Spleen (tissue), 11 donors: ENCODE results near the gene SBDS. TPM values are rescaled to one million over a fixed set of nuclear protein-coding genes. Genes with fewer than 3 reads are reported as not detected.
A peak's percentile ranks its signal among the peaks of the same experiment; 100 is the strongest.

Experiments
- DNase-seq: peaks from one replicate; pipeline ENCODE4 v3.0.0-alpha.2; 2020
- H3K27ac ChIP-seq, 8 donors: fragments of 200-600 bp; sonication (generic) in 7 of 8; 1 replicate in 4 of 8; 2 replicates in 4 of 8; pipeline versions ENCODE4 v1.5.0 to v1.8.0; 2016 to 2021; ENCODE audit warnings: inconsistent platforms in 4 of 8, mild to moderate bottlenecking in 4 of 8, moderate library complexity in 1 of 8
- H3K27me3 ChIP-seq, 7 donors: fragments of 200-600 bp; sonication (generic) in 6 of 7; replicated peaks in 1 of 7; 1 replicate in 4 of 7; 2 replicates in 3 of 7; pipeline versions ENCODE4 v1.5.0 to v1.8.0; 2016 to 2021; ENCODE audit warnings: inconsistent platforms in 3 of 7, mild to moderate bottlenecking in 1 of 7
- H3K36me3 ChIP-seq, 6 donors: fragments of 200-600 bp; sonication (generic) in 5 of 6; 1 replicate in 4 of 6; 2 replicates in 2 of 6; pipeline versions ENCODE4 v1.5.0 to v1.8.0; 2016 to 2021; ENCODE audit warnings: inconsistent platforms in 2 of 6
- H3K4me1 ChIP-seq, 6 donors: fragments of 200-600 bp; sonication (generic) in 5 of 6; 1 replicate in 3 of 6; 2 replicates in 3 of 6; pipeline versions ENCODE4 v1.5.0 to v1.8.0; 2016 to 2021; ENCODE audit warnings: inconsistent platforms in 3 of 6
- H3K4me3 ChIP-seq, 8 donors: fragments of 200-600 bp; sonication (generic) in 7 of 8; 1 replicate in 4 of 8; 2 replicates in 4 of 8; pipeline versions ENCODE4 v1.5.0 to v1.8.0; 2016 to 2021; ENCODE audit warnings: inconsistent platforms in 4 of 8, mild to moderate bottlenecking in 4 of 8, moderate library complexity in 2 of 8
- H3K9me3 ChIP-seq, 8 donors: fragments of 200-600 bp; sonication (generic) in 7 of 8; 1 replicate in 4 of 8; 2 replicates in 4 of 8; pipeline versions ENCODE4 v1.5.0 to v1.8.0; 2016 to 2021; ENCODE audit warnings: inconsistent platforms in 4 of 8
- POLR2A ChIP-seq, 3 donors: fragments of 450-650 bp; IDR thresholded peaks; one replicate each; pipeline ENCODE4 v1.5.1; 2017; ENCODE audit warnings: antibody characterized with exemption in 3 of 3, mild to moderate bottlenecking in 1 of 3
- POLR2AphosphoS5 ChIP-seq, 3 donors: sonication (generic); formaldehyde crosslinking; IDR thresholded peaks; one replicate each; pipeline ENCODE4 v1.5.1; 2017; ENCODE audit warnings: antibody characterized with exemption in 3 of 3
- WGBS, 5 donors: extraction: QIAGEN DNeasy Blood & Tissue Kit in 3 of 5; methylation state at CpG; one replicate each; pipeline versions ENCODE4 v1.1.5 to v1.1.7; 2013 to 2018; 5-methylcytosine and 5-hydroxymethylcytosine counted together
- intact Hi-C: fragments of 100-400 bp; cut with DNase I; formaldehyde crosslinking; loops from one replicate; pipeline ENCODE4 v1.15.0; 2023; ENCODE audit warnings: low total_unique reads
- polyA plus RNA-seq, 3 donors: library from polyadenylated mRNA; stranded (reverse); fragments of 200-250 nt; gene quantifications; one replicate each; pipeline ENCODE4 v1.2.1, GENCODE V29; 2013
- total RNA-seq, 7 donors: library from RNA; depleted of rRNA in 3 of 7; stranded (reverse); fragments of >200 nt in 3 of 7; fragmentation: NEBNext Ultra II Directional in 4 of 7; extraction: Animal tissue kit (Norgen Biotek cat#: 25700) in 4 of 7; gene quantifications; one replicate each; pipeline versions ENCODE4 v1.1.0 to v1.2.1, GENCODE V29; 2016 to 2021
- TF ChIP-seq, protein P1 (sequence below), 11 experiments: fragments of 200-600 bp in 7 of 11; fragments of 450-650 bp in 4 of 11; sonication (generic) in 4 of 11; IDR thresholded peaks in 8 of 11; conservative IDR thresholded peaks in 3 of 11; 1 replicate in 7 of 11; 2 replicates in 4 of 11; pipeline versions ENCODE4 v1.4.0 to v1.8.0; 2016 to 2021; ENCODE audit warnings: antibody characterized with exemption in 11 of 11, inconsistent platforms in 4 of 11, mild to moderate bottlenecking in 1 of 11
- donor health status: healthy with polysubstance abuse.
- donor health status: DM: no; HTN: no; CAD: no; lungs with moderate emphysema.
- donor health status: DM: no; HTN: no; CAD: no.
- donor health status: Bipolar disorder and iron deficiency.
- donor health status: healthy.
- donor health status: DM: no; HTN: no; CAD: no.
- donor health status: DM: yes; HTN: yes; CAD: no.

SBDS gene
- total and polyA plus RNA-seq, 10 donors, result 36.9 to 63.8 (median 51.3) TPM

DNA sequence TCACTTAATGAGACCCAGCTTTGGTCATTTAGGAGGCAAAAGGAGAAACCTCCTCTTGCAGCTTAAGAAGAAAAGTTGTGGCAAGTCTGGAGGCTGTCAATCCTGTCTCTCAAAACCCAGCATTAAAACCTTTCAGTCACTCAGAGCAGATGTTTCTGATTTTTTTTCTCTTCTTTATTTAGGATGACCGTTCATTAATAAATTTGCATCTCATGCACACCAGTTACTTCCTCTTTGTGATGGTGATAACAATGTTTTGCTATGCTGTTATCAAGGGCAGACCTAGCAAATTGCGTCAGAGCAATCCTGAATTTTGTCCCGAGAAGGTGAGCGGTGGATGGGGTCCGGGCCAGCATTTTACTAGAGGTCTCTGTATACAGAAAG lies 42.4 kb downstream of the SBDS start:
- 82 to 88% (median 85%) methylated on average over 5 of the region's 5 CpGs for WGBS, 5 donors
- intact Hi-C loops, result no loop called here

DNA sequence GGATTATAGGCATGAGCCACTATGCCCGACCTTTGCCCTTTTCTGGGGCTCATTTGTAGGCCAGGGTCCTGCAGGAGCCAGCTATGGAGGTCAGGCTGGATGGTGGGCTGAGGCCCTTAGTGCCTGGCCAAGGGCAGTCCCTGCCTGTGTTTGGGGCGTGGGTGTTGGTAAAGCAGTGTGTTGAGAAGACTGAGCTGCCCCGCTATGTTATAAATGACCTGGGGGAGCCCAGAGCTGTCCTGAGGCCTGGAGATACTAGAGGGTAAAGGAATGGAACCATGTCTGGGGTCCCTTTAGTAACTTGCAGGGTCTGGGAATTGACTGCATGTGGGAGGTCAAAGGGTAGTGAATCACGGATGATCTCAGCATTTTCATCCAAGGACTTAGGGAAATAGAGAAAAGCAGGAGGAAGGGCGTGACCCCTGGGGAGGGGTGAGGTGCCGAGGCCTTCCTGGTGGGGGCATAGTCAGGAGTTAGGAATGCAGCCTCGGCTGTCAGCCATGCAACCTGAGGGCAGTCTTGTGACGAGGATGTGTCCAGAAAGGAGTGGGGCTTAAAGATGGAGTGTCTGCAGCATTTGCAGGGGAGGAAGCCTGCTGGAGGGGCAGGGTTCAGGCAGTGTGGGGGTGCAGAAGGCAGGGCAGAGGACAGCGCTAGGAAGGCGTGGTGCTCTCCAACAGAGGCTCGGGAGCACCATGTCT lies 42.9 kb downstream of the SBDS start:
- TF ChIP-seq POLR2AphosphoS5 (IDR thresholded peaks at IDR 0.05) (peak; percentile 16 to 28 (median 28)), POLR2A (IDR thresholded peaks at IDR 0.05) (no peak)
- intact Hi-C loops, result no loop called here
- 80 to 88% (median 83%) methylated on average over 11 of the region's 11 CpGs for WGBS, 5 donors
- no peak overlapping the region for H3K27ac ChIP-seq
- DNase-seq, result peak; percentile 55
- peaks cover 0 to 23% (median 2%) of the 10 kb centered on the region in 6 donors for H3K4me1 ChIP-seq
- no peak overlapping the region for H3K4me3 ChIP-seq
- no peaks in the 10 kb centered on the region for H3K27me3 ChIP-seq
- H3K36me3 ChIP-seq, result peaks cover 8 to 100% (median 94%) of the 10 kb centered on the region in 6 donors
- no peaks in the 10 kb centered on the region for H3K9me3 ChIP-seq

More for the DNA sequence above, 42.4 kb downstream of the SBDS start:
- Histone ChIP-seq H3K4me1 (peaks cover 0 to 18% (median 2%) of the 10 kb centered on the region in 6 donors), H3K4me3 (no peak overlapping the region), H3K36me3 (peaks cover 8 to 100% (median 94%) of the 10 kb centered on the region in 6 donors), H3K27me3 (no peaks in the 10 kb centered on the region), H3K27ac (no peak overlapping the region), H3K9me3 (no peaks in the 10 kb centered on the region)
- no peak for DNase-seq
- TF ChIP-seq POLR2A (IDR thresholded peaks at IDR 0.05) (no peak), POLR2AphosphoS5 (IDR thresholded peaks at IDR 0.05) (no peak)
- TF ChIP-seq, protein P1, sequence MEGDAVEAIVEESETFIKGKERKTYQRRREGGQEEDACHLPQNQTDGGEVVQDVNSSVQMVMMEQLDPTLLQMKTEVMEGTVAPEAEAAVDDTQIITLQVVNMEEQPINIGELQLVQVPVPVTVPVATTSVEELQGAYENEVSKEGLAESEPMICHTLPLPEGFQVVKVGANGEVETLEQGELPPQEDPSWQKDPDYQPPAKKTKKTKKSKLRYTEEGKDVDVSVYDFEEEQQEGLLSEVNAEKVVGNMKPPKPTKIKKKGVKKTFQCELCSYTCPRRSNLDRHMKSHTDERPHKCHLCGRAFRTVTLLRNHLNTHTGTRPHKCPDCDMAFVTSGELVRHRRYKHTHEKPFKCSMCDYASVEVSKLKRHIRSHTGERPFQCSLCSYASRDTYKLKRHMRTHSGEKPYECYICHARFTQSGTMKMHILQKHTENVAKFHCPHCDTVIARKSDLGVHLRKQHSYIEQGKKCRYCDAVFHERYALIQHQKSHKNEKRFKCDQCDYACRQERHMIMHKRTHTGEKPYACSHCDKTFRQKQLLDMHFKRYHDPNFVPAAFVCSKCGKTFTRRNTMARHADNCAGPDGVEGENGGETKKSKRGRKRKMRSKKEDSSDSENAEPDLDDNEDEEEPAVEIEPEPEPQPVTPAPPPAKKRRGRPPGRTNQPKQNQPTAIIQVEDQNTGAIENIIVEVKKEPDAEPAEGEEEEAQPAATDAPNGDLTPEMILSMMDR (IDR thresholded peaks at IDR 0.05 in 8 of 11, conservative IDR thresholded peaks at IDR 0.05 in 3 of 11), result no peak

DNA sequence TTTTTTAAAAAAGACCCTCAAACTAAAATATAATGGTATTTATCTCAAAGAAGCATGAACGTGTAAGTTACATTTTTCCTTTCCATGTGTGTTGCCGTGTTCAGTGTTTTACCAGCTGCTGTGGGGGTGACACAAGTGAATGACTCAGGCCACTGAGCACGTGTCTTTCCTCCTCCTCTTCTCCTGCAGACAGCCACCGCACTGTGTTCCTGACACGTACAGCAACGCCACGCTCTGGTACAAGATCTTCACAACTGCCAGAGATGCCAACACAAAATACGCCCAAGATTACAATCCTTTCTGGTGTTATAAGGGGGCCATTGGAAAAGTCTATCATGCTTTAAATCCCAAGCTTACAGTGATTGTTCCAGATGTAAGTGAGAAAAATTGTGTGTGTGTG lies 44.6 kb downstream of the SBDS start:
- Histone ChIP-seq H3K9me3 (no peaks in the 10 kb centered on the region), H3K36me3 (peaks cover 7 to 100% (median 94%) of the 10 kb centered on the region in 6 donors), H3K27me3 (no peaks in the 10 kb centered on the region), H3K4me3 (no peak overlapping the region), H3K4me1 (peaks cover 0 to 37% (median 7%) of the 10 kb centered on the region in 6 donors), H3K27ac (no peak overlapping the region)
- intact Hi-C loops, result no loop called here
- TF ChIP-seq POLR2AphosphoS5 (IDR thresholded peaks at IDR 0.05), result no peak
- TF ChIP-seq, protein P1 (IDR thresholded peaks at IDR 0.05 in 8 of 11, conservative IDR thresholded peaks at IDR 0.05 in 3 of 11), result no peak
- TF ChIP-seq POLR2A (IDR thresholded peaks at IDR 0.05), result no peak
- WGBS, 5 donors, result 92 to 96% (median 92%) methylated on average over 8 of the region's 8 CpGs
- peak; percentile 19 for DNase-seq

DNA sequence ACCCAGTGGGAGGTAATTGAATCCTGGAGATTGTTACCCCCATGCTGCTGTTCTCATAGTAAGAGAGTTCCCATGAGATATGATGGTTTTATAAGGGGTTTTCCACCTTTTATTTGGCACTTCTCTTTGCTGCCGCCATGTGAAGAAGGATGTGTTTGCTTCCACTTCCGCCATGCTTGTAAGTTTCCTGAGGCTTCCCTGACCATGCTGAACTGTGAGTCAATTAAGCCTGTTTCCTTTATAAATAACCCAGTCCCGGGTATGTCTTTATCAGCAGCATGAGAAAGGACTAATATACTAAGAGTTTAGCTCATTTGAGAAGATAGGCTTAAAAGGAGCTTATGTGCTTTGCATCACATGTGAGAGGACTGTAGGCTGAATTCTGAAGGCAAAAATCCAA lies 45.1 kb downstream of the SBDS start:
- no peaks in the 10 kb centered on the region for H3K9me3 ChIP-seq
- no peaks in the 10 kb centered on the region for H3K27me3 ChIP-seq
- WGBS, 5 donors, result 72 to 87% (median 78%) methylated on average over 3 of the region's 3 CpGs
- TF ChIP-seq POLR2A (IDR thresholded peaks at IDR 0.05), result no peak
- no peak for TF ChIP-seq POLR2AphosphoS5 (IDR thresholded peaks at IDR 0.05)
- TF ChIP-seq, protein P1 (IDR thresholded peaks at IDR 0.05 in 8 of 11, conservative IDR thresholded peaks at IDR 0.05 in 3 of 11), result no peak
- H3K4me1 ChIP-seq, result peaks cover 0 to 39% (median 7%) of the 10 kb centered on the region in 6 donors
- intact Hi-C loops, result no loop called here
- H3K36me3 ChIP-seq, result peaks cover 5 to 100% (median 94%) of the 10 kb centered on the region in 6 donors
- H3K27ac ChIP-seq, result no peak overlapping the region
- no peak for DNase-seq
- H3K4me3 ChIP-seq, result no peak overlapping the region
